ENCODE data around the gene HSD17B8.

DNA sequence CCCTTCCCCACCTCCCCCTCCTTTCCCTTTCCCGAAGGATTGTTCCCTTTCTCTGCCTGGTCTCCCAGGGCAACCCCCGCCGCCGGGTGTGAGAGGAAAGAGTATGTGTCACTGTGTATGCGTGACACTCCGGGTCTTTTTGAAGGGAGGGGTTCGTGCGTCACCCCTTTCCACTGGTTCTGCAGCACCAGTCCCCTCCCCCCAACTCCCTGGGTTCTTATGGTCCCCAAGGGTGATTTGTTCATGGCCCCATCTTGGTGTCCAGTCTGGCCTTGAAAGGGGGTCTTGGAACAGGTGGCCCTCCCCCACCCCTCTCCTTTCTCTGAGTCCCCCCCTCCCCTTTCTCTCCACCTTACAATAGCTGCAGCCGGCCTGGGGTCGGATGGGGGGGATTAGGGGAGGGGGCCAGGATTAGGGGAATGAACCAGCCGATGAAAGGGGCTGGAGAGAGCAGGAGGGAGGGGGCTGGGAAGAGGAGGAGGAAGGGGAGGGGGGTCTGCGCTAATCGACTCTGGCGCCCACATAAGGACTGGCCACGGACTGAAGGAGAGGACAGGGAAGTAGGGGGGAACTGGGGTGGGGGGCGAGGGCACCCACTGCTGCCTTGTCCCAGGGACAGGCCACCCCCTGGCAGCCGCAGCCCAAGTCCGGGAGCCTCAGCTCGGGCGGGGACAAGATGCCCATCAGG is 2.6 kb downstream of the HSD17B8 start:
- TF ChIP-seq, protein P1, sequence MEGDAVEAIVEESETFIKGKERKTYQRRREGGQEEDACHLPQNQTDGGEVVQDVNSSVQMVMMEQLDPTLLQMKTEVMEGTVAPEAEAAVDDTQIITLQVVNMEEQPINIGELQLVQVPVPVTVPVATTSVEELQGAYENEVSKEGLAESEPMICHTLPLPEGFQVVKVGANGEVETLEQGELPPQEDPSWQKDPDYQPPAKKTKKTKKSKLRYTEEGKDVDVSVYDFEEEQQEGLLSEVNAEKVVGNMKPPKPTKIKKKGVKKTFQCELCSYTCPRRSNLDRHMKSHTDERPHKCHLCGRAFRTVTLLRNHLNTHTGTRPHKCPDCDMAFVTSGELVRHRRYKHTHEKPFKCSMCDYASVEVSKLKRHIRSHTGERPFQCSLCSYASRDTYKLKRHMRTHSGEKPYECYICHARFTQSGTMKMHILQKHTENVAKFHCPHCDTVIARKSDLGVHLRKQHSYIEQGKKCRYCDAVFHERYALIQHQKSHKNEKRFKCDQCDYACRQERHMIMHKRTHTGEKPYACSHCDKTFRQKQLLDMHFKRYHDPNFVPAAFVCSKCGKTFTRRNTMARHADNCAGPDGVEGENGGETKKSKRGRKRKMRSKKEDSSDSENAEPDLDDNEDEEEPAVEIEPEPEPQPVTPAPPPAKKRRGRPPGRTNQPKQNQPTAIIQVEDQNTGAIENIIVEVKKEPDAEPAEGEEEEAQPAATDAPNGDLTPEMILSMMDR (IDR thresholded peaks at IDR 0.05): no peak
- no peak for TF ChIP-seq POLR2A (IDR thresholded peaks at IDR 0.05; ENCODE audit: low read depth)
- TF ChIP-seq EP300 (IDR thresholded peaks at IDR 0.05): no peak
- TF ChIP-seq POLR2AphosphoS5 (IDR thresholded peaks at IDR 0.05): no peak
